NCI-H2171 treated with DMSO at 0.1 percent for 48 hours (cell line): ENCODE results near the gene USP46.
A peak's percentile ranks its signal among the peaks of the same experiment; 100 is the strongest.

Experiments used
- DNase-seq: peaks from one replicate; lab custom pipeline; 2025; lab: John Stamatoyannopoulos, UW

USP46 gene

GRCh38 chr4:52573551-52573950 lies 85.5 kb downstream of the USP46 start:
- no peak for DNase-seq

- no peak for DNase-seq
These were observed 86.1 kb downstream of the USP46 start for GRCh38 chr4:52572936-52573485.

GRCh38 chr4:52568351-52568750 lies 90.8 kb downstream of the USP46 start:
- no peak for DNase-seq

- DNase-seq: no peak
These were observed 92.7 kb downstream of the USP46 start for GRCh38 chr4:52566136-52567031.

GRCh38 chr4:52560844-52561280 lies 98.2 kb downstream of the USP46 start:
- DNase-seq: no peak

GRCh38 chr4:52555356-52555716 lies 103.8 kb downstream of the USP46 start:
- no peak for DNase-seq

- no peak for DNase-seq
These were observed 104.3 kb downstream of the USP46 start for GRCh38 chr4:52554612-52555355.

GRCh38 chr4:52552778-52553177 lies 106.3 kb downstream of the USP46 start:
- no peak for DNase-seq

- DNase-seq: no peak
These were observed 107.6 kb downstream of the USP46 start for GRCh38 chr4:52551487-52551886.

GRCh38 chr4:52550186-52550585 lies 108.9 kb downstream of the USP46 start:
- DNase-seq: no peak

- no peak for DNase-seq
These were observed 110.1 kb downstream of the USP46 start for GRCh38 chr4:52548818-52549570.

GRCh38 chr4:52546449-52546848 lies 112.7 kb downstream of the USP46 start:
- no peak for DNase-seq

- DNase-seq: peak; percentile 3
These were observed 113.7 kb downstream of the USP46 start for GRCh38 chr4:52545099-52546069.
